IPS-18c (cell line): Measurements from ENCODE around the gene ABCC3.
"Not testable (repeated sequence)": the region's sequence is repeated elsewhere in the genome, so short reads cannot be mapped to it uniquely, and the experiment has no call there.

Experiments used
- H3K4me3 ChIP-seq: 2 replicates; pipeline ENCODE4 v1.7.0; 2013; ENCODE audit warnings: low read depth, mild to moderate bottlenecking, low read length, moderate library complexity; ENCODE audit not compliant: insufficient read depth
- H3K9me3 ChIP-seq: one replicate; pipeline ENCODE4 v1.6.1; 2013; ENCODE audit warnings: mild to moderate bottlenecking, low read length, moderate library complexity; ENCODE audit not compliant: control insufficient read depth, insufficient read depth

ABCC3 gene

GRCh38 chr17:50668838-50669581 lies 34.3 kb downstream of the ABCC3 start:
- Histone ChIP-seq H3K9me3 (peaks cover 2% of the 10 kb centered on the region), H3K4me3 (no peak overlapping the region)

GRCh38 chr17:50672071-50672470 lies 37.4 kb downstream of the ABCC3 start:
- H3K9me3 ChIP-seq: peaks cover 2% of the 10 kb centered on the region
- no peak overlapping the region for H3K4me3 ChIP-seq

GRCh38 chr17:50672831-50673551 lies 38.3 kb downstream of the ABCC3 start:
- Histone ChIP-seq H3K9me3 (peaks cover 2% of the 10 kb centered on the region), H3K4me3 (no peak overlapping the region)

- Histone ChIP-seq H3K4me3 (no peak overlapping the region), H3K9me3 (peaks cover 2% of the 10 kb centered on the region)
Observed at GRCh38 chr17:50675190-50675589, 40.5 kb downstream of the ABCC3 start.

GRCh38 chr17:50675627-50676026 lies 40.9 kb downstream of the ABCC3 start:
- peaks cover under 1% of the 10 kb centered on the region for H3K9me3 ChIP-seq
- no peak overlapping the region for H3K4me3 ChIP-seq

- Histone ChIP-seq H3K9me3 (no peaks in the 10 kb centered on the region), H3K4me3 (no peak overlapping the region)
Observed at GRCh38 chr17:50676065-50676975, 41.6 kb downstream of the ABCC3 start.

- Histone ChIP-seq H3K9me3 (no peaks in the 10 kb centered on the region), H3K4me3 (no peak overlapping the region)
Observed at GRCh38 chr17:50677851-50678375, 43.2 kb downstream of the ABCC3 start.

- Histone ChIP-seq H3K4me3 (no peak overlapping the region), H3K9me3 (no peaks in the 10 kb centered on the region)
Observed at GRCh38 chr17:50679008-50679544, 44.4 kb downstream of the ABCC3 start.

- H3K4me3 ChIP-seq: no peak overlapping the region
- H3K9me3 ChIP-seq: no peaks in the 10 kb centered on the region
Observed at GRCh38 chr17:50680126-50680525, 45.4 kb downstream of the ABCC3 start.

GRCh38 chr17:50680543-50681262 lies 46.0 kb downstream of the ABCC3 start:
- not testable (repeated sequence) for H3K4me3 ChIP-seq, H3K9me3 ChIP-seq

- Histone ChIP-seq H3K4me3 (no peak overlapping the region), H3K9me3 (peaks cover 3% of the 10 kb centered on the region)
Observed at GRCh38 chr17:50681263-50682200, 46.9 kb downstream of the ABCC3 start.

- Histone ChIP-seq H3K4me3 (no peak overlapping the region), H3K9me3 (peaks cover 3% of the 10 kb centered on the region)
Observed at GRCh38 chr17:50682441-50682840, 47.8 kb downstream of the ABCC3 start.

GRCh38 chr17:50682938-50683337 lies 48.3 kb downstream of the ABCC3 start:
- Histone ChIP-seq H3K9me3 (peaks cover 3% of the 10 kb centered on the region), H3K4me3 (no peak overlapping the region)

- H3K4me3 ChIP-seq: no peak overlapping the region
- peaks cover 5% of the 10 kb centered on the region for H3K9me3 ChIP-seq
Observed at GRCh38 chr17:50683434-50684287, 49.0 kb downstream of the ABCC3 start.

- H3K4me3 ChIP-seq: no peak overlapping the region
- H3K9me3 ChIP-seq: peaks cover 6% of the 10 kb centered on the region
Observed at GRCh38 chr17:50684288-50684611, 49.6 kb downstream of the ABCC3 start.
